Mesendoderm (in vitro differentiated cells): Measurements from ENCODE around the gene AOPEP.

Experiments
- DNase-seq: peaks from one replicate; pipeline ENCODE4 v3.0.0; 2013
- H2AK5ac ChIP-seq: 2 replicates; pipeline ENCODE4 v1.6.1; 2013; ENCODE audit warnings: low read length, inconsistent platforms
- H2BK120ac ChIP-seq: 2 replicates; pipeline ENCODE4 v1.6.1; 2013; ENCODE audit warnings: low read depth, mild to moderate bottlenecking, low read length, moderate library complexity, mixed read lengths
- H2BK15ac ChIP-seq: replicated peaks from 2 replicates; pipeline ENCODE4 v1.6.1; 2013; ENCODE audit warnings: low read depth, mild to moderate bottlenecking, moderate library complexity
- H2BK5ac ChIP-seq: 2 replicates; pipeline ENCODE4 v1.6.1; 2013; ENCODE audit warnings: low read length, inconsistent platforms
- H3K18ac ChIP-seq: 2 replicates; pipeline ENCODE4 v1.6.1; 2013; ENCODE audit warnings: mild to moderate bottlenecking, low read length, mixed read lengths
- H3K23ac ChIP-seq: one replicate; pipeline ENCODE4 v1.6.1; 2013; ENCODE audit warnings: low read length
- H3K27ac ChIP-seq: 2 replicates; pipeline ENCODE4 v1.5.1; 2013; ENCODE audit warnings: low read depth, mild to moderate bottlenecking, inconsistent platforms, low read length, moderate library complexity
- H3K27me3 ChIP-seq: 2 replicates; pipeline ENCODE4 v1.6.1; 2013; ENCODE audit warnings: low read length, control low read depth, mild to moderate bottlenecking, inconsistent platforms; ENCODE audit not compliant: insufficient read depth, poor library complexity
- H3K36me3 ChIP-seq: 2 replicates; pipeline ENCODE4 v1.6.1; 2013; ENCODE audit warnings: low read length, inconsistent platforms; ENCODE audit not compliant: control insufficient read depth, insufficient read depth
- H3K4ac ChIP-seq: one replicate; pipeline ENCODE4 v1.6.1; 2013; ENCODE audit warnings: low read depth, mild to moderate bottlenecking, low read length, moderate library complexity
- H3K4me1 ChIP-seq: 2 replicates; pipeline ENCODE4 v1.6.1; 2013; ENCODE audit warnings: low read depth, low read length, inconsistent platforms; ENCODE audit not compliant: control insufficient read depth
- H3K4me2 ChIP-seq: 2 replicates; pipeline ENCODE4 v1.6.1; 2013; ENCODE audit warnings: low read length
- H3K4me3 ChIP-seq: 2 replicates; pipeline ENCODE4 v1.5.1; 2013; ENCODE audit warnings: mild to moderate bottlenecking, low read length
- H3K56ac ChIP-seq: one replicate; pipeline ENCODE4 v1.6.1; 2013; ENCODE audit warnings: low read length
- H3K79me1 ChIP-seq: 2 replicates; pipeline ENCODE4 v1.6.1; 2013; ENCODE audit warnings: low read length, inconsistent platforms
- H3K79me2 ChIP-seq: 2 replicates; pipeline ENCODE4 v1.6.1; 2013; ENCODE audit warnings: mild to moderate bottlenecking, low read length; ENCODE audit not compliant: control insufficient read depth, insufficient read depth
- H3K9ac ChIP-seq: 2 replicates; pipeline ENCODE4 v1.6.1; 2013; ENCODE audit warnings: low read length, inconsistent platforms
- H4K5ac ChIP-seq: one replicate; pipeline ENCODE4 v1.6.1; 2013; ENCODE audit warnings: low read length
- H4K8ac ChIP-seq: one replicate; pipeline ENCODE4 v1.6.1; 2013; ENCODE audit warnings: low read depth, mild to moderate bottlenecking, control low read depth, low read length, moderate library complexity
- WGBS: extraction: QIAGEN DNeasy Blood & Tissue Kit; methylation state at CpG from one replicate; pipeline ENCODE4 v1.1.7; 2013; ENCODE audit warnings: low lambda C conversion rate, missing lambda C conversion rate; ENCODE audit not compliant: insufficient coverage; ENCODE audit errors: extremely low coverage; 5-methylcytosine and 5-hydroxymethylcytosine counted together

The AOPEP gene

DNA sequence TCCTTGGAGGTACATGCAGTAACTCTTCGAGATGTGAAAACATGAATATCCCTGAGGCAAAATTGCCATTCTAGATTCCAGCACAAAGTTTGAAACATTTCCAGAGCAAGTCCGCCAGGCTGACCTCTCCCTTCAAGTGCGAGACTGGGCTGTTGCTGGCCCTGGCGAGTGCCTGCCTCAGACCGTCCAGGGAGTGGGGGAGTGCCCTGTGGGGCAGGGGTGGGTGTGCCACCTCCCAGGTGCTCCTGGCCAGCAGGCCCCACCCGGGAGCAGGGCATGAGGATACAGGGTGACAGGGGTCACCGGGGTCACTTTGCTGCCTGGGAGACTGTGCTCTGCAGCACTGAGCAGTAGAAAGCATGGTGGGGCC is 199.9 kb downstream of the AOPEP start:
- H3K4me2 ChIP-seq = no peak overlapping the region
- H2BK15ac ChIP-seq = no peak overlapping the region
- no peaks in the 10 kb centered on the region for H3K4me1 ChIP-seq
- no CpG with 5 or more reads among the region's 7 CpGs for WGBS
- H3K27ac ChIP-seq = no peak overlapping the region
- no peak overlapping the region for H3K9ac ChIP-seq
- H3K27me3 ChIP-seq = no peaks in the 10 kb centered on the region
- no peak overlapping the region for H4K8ac ChIP-seq
- H3K23ac ChIP-seq = no peak overlapping the region
- H3K56ac ChIP-seq = no peak overlapping the region
- no peak overlapping the region for H4K5ac ChIP-seq
- H2BK120ac ChIP-seq = no peak overlapping the region
- no peaks in the 10 kb centered on the region for H3K36me3 ChIP-seq
- H2AK5ac ChIP-seq = no peak overlapping the region
- no peak overlapping the region for H3K4me3 ChIP-seq
- H3K4ac ChIP-seq = no peak overlapping the region
- no peak overlapping the region for H2BK5ac ChIP-seq
- H3K18ac ChIP-seq = no peak overlapping the region
- no peak for DNase-seq
- no peaks in the 10 kb centered on the region for H3K79me1 ChIP-seq
- no peaks in the 10 kb centered on the region for H3K79me2 ChIP-seq

DNA sequence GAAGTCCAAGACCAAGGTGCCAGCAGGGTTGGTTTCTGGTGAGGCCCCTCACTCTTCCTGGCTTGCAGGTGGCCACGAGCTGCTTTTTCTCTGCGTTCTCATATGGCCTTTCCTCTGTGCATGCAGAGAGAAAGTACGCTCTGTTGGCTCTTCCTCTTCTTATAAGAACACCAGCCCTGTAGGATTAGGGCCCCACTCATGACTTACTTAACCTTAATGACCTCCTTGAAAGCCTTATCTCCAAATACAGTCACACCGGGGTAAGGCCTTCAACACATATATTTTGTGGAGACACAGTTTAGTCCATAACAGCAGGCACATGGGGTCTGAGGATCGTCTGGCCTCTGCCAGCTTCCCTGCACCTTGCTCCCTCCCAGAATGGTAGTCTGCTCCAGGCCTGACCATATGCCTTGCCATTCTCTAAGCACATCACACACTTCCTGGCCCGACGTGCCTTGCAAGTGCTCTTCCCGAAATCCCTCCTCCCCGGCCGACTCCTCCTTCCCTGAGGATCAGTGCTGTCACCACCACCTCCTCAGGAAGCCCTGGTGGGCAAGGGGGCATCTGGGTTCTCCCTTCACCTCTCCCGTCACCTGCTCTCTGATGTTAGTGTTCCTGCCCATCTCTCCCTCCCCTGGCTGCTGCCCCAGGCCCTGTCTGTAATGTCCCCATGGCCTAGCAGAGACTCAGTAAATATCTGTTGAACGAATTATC is 200.7 kb downstream of the AOPEP start:
- Histone ChIP-seq H3K4ac (no peak overlapping the region), H3K79me2 (no peaks in the 10 kb centered on the region), H2AK5ac (no peak overlapping the region)

DNA sequence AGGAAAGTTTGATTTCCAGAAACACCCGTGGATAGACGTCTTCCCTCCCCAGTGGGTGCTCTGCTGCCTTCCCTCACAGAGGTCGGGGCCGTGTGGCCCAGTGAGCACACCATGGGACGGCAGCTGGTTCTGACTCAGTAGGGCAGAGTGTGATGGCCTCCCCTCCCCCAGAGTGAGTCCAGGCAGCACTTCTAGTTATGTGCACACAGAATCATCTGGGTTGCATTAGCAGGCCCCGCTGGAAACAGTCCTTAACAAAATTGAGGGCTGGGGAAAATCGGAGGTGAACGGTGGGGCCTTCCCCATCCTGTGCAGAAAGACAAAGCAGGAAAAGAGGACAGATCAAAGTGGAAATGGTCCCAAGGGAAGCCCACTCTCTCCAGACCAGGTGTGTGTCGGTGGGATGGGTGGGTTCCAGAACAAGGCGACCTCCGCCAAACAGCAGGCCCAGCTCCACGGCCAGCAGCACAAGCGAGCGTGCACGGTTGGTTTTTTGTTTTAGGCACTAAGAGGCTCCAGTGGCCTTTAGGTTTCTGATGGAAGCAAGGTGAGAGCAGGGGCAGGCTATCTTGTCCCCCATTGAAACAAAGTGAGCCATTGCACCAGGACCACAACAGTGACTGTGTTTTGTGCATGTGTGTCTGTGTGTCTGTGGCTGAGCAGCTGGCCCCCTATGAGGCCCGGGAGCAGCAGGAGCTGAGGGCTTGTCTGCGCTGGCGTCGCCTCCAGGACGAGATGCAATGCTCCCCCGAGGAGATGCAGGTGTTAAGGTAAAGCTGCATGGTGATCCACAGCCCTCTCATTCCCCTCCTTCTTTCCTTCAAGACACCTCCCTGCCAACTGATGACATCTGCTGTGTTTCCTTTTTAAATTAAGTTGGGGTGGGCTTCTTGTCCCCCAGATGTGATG is 201.5 kb downstream of the AOPEP start:
- H3K4me1 ChIP-seq = no peaks in the 10 kb centered on the region
- no peak overlapping the region for H3K4ac ChIP-seq
- no peak overlapping the region for H3K4me2 ChIP-seq
- no peak overlapping the region for H3K56ac ChIP-seq
- H3K9ac ChIP-seq = no peak overlapping the region
- no peak overlapping the region for H2BK15ac ChIP-seq
- H4K5ac ChIP-seq = no peak overlapping the region
- DNase-seq = no peak
- no peaks in the 10 kb centered on the region for H3K79me2 ChIP-seq
- H3K79me1 ChIP-seq = no peaks in the 10 kb centered on the region
- no peak overlapping the region for H3K18ac ChIP-seq
- H2BK5ac ChIP-seq = no peak overlapping the region
- H4K8ac ChIP-seq = no peak overlapping the region
- no CpG with 5 or more reads among the region's 21 CpGs for WGBS
- H3K4me3 ChIP-seq = no peak overlapping the region
- no peak overlapping the region for H3K27ac ChIP-seq
- H3K27me3 ChIP-seq = no peaks in the 10 kb centered on the region
- no peak overlapping the region for H2BK120ac ChIP-seq
- H2AK5ac ChIP-seq = no peak overlapping the region
- H3K36me3 ChIP-seq = no peaks in the 10 kb centered on the region
- H3K23ac ChIP-seq = no peak overlapping the region

More for the DNA sequence above, 200.7 kb downstream of the AOPEP start:
- no peaks in the 10 kb centered on the region for H3K4me1 ChIP-seq
- H4K5ac ChIP-seq = no peak overlapping the region
- no peaks in the 10 kb centered on the region for H3K79me1 ChIP-seq
- H2BK15ac ChIP-seq = no peak overlapping the region
- H3K9ac ChIP-seq = no peak overlapping the region
- no peak overlapping the region for H3K23ac ChIP-seq
- H3K27me3 ChIP-seq = no peaks in the 10 kb centered on the region
- H3K4me3 ChIP-seq = no peak overlapping the region
- H3K36me3 ChIP-seq = no peaks in the 10 kb centered on the region
- DNase-seq = no peak
- H2BK120ac ChIP-seq = no peak overlapping the region
- no peak overlapping the region for H3K27ac ChIP-seq
- no peak overlapping the region for H3K18ac ChIP-seq
- no CpG with 5 or more reads among the region's 12 CpGs for WGBS
- no peak overlapping the region for H4K8ac ChIP-seq
- no peak overlapping the region for H3K4me2 ChIP-seq
- H2BK5ac ChIP-seq = no peak overlapping the region
- H3K56ac ChIP-seq = no peak overlapping the region

DNA sequence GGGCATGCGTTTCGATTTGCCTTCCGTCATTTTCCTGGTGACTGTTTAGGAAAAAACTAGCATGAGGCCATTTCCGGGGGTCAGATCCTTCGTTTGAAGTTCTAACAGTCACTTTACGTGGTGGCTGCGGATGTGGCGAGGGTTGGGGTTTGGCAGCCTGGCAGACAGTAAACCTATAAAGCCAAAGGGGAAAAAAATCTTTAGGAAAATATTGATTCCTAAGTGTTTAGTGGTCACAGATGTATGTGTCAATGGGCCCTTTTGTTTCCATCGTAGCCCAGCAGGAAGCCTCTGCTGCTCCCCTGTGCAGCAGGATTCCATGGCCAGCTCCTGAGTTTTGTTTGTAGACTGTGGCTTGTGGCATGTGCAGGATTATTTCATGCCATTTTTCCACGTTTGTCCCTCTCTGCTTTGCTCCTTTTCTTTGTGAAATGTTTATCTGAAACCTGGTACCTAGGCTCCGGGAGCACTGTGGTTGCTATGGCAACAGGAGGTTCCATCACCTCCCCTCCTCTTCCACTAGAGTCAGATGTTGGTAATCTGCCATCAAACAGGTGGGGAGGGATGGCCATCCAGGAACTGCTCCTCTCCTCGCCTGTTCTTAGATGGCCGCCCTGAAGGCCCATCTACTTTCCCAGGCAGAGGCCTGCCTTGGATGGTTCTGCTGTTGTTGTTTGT is 202.3 kb downstream of the AOPEP start:
- Histone ChIP-seq H3K79me1 (no peaks in the 10 kb centered on the region), H2BK120ac (no peak overlapping the region), H3K4me3 (no peak overlapping the region), H3K79me2 (no peaks in the 10 kb centered on the region), H2BK5ac (no peak overlapping the region), H3K36me3 (no peaks in the 10 kb centered on the region), H3K9ac (no peak overlapping the region), H3K4ac (no peak overlapping the region), H2AK5ac (no peak overlapping the region), H3K4me1 (no peaks in the 10 kb centered on the region), H3K23ac (no peak overlapping the region), H4K8ac (no peak overlapping the region), H3K56ac (no peak overlapping the region), H3K4me2 (no peak overlapping the region), H3K27ac (no peak overlapping the region), H2BK15ac (no peak overlapping the region), H3K27me3 (no peaks in the 10 kb centered on the region), H3K18ac (no peak overlapping the region), H4K5ac (no peak overlapping the region)
- no peak for DNase-seq
- WGBS = no CpG with 5 or more reads among the region's 13 CpGs

DNA sequence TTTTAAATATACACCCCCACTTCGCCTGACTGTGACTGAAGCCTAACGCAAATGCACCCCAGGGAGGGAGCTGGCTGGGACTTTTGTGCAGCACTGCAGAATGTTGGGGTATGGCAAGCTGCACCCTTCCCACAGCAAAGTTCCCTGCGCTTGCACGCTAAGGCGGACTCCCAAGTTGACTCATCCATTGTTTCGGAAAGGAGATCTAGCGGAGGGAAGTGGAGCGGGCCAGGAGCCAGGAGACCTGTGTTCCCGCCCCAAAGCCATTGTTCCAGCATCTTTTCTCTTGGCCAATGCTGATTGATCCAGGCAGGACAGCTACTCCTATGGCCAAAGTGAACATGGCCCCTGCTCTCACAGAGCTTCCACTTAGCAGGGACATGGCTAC is 202.9 kb downstream of the AOPEP start:
- no peak overlapping the region for H3K23ac ChIP-seq
- no peak overlapping the region for H3K27ac ChIP-seq
- H4K8ac ChIP-seq = no peak overlapping the region
- no peaks in the 10 kb centered on the region for H3K79me2 ChIP-seq
- H3K27me3 ChIP-seq = no peaks in the 10 kb centered on the region
- H2BK120ac ChIP-seq = no peak overlapping the region
- no peaks in the 10 kb centered on the region for H3K79me1 ChIP-seq
- no CpG with 5 or more reads among the region's 9 CpGs for WGBS
- H3K4me2 ChIP-seq = no peak overlapping the region
- no peak for DNase-seq
- H2AK5ac ChIP-seq = no peak overlapping the region
- H4K5ac ChIP-seq = no peak overlapping the region
- no peak overlapping the region for H3K56ac ChIP-seq
- no peak overlapping the region for H3K9ac ChIP-seq
- H2BK5ac ChIP-seq = no peak overlapping the region
- no peaks in the 10 kb centered on the region for H3K36me3 ChIP-seq
- H3K4me3 ChIP-seq = no peak overlapping the region
- H3K18ac ChIP-seq = no peak overlapping the region
- H2BK15ac ChIP-seq = no peak overlapping the region
- no peaks in the 10 kb centered on the region for H3K4me1 ChIP-seq
- no peak overlapping the region for H3K4ac ChIP-seq
